A172 (cell line): ENCODE data around the gene MARCHF4. TPM values are rescaled to one million over a fixed set of nuclear protein-coding genes. Genes with fewer than 3 reads are reported as not detected.
"Not testable (repeated sequence)": the region's sequence is repeated elsewhere in the genome, so short reads cannot be mapped to it uniquely, and the experiment has no call there.

ENCODE experiments used
- DNase-seq: peaks from one replicate; pipeline ENCODE4 v3.0.0-alpha.2; 2015; ENCODE audit warnings: low spot score
- total RNA-seq: library from RNA; depleted of rRNA; stranded (reverse); fragments of >200 nt; shearing (Covaris generic); gene quantifications from 2 replicates; pipeline ENCODE4 v1.2.3, GENCODE V29; 2014

MARCHF4 gene
- total RNA-seq, 1 experiment from 2014 or later, result 6.9 TPM

DNA sequence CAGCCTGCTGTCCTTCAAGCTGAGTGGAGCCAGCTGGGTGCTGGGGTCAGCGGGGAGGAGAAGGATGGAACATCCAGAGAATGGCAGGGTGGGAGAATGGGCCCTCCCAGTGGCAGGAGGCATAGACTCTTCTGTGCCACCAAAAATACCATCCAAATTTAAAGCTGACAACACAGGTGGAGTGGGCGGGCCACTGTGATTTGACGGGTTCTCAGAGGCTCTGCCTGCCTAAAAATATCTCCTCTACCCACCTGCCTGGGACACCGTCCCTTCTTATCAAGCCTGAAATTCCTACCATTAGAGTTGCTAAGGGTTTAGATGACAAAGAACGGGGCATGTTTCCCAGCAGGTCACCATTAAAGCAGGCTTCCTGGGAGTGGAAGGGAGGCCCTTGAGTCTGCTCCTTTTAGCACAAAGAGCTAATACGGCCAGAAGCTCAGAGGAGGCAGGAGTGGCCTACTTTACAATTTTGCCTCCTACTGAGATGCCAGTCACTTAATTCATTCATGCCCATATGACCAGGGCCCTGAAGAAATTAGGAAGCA is 19.8 kb upstream of the MARCHF4 start:
- no peak for DNase-seq

GRCh38 chr2:216391401-216391800 is 19.1 kb upstream of the MARCHF4 start:
- peak; percentile 76 for DNase-seq

GRCh38 chr2:216389570-216389969 is 17.3 kb upstream of the MARCHF4 start:
- DNase-seq, result no peak

- no peak for DNase-seq
Observed at GRCh38 chr2:216388046-216388884, 16.0 kb upstream of the MARCHF4 start.

- no peak for DNase-seq
Observed at GRCh38 chr2:216387262-216387661, 15.0 kb upstream of the MARCHF4 start.

DNA sequence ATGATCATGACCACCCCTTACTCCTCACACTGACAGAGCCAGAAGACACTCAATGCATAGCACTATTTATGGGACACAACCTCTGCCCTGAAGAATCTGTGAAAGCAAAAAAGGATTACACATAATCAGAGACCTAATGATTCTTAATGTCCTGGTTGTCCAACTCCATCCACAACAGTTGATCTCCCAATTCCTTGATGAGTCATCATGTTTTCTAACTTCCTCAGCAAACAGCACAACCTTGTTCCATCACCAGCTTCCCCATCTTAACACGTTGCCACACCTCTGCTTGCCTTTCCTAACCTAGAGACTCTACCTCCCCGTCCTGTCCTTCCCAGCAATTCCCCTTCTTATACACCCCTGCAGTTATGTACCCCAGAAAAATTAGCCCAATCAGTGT is 13.2 kb upstream of the MARCHF4 start:
- DNase-seq, result no peak

- DNase-seq, result not testable (repeated sequence)
Observed at GRCh38 chr2:216384409-216384808, 12.1 kb upstream of the MARCHF4 start.

- no peak for DNase-seq
Observed at GRCh38 chr2:216379977-216380376, 7.7 kb upstream of the MARCHF4 start.

GRCh38 chr2:216375286-216375685 is 3.0 kb upstream of the MARCHF4 start:
- no peak for DNase-seq

DNA sequence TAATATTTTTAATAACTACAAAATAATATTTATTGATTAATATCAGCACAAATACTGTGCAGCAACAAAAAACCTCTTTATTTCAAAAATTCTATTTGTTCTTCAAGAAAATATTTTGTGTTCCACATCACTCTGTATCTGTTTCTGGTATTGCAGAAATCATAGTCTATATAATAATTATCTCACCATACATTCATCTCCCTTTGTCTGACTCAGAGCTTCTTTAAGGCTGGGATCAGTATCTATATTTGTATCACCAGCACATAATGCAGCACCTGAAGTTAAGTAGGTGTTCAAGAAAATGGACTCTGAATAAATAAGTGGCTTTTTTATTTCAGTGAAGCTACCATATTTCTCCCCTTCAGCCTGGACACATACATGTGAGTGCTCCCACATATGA is 1.6 kb upstream of the MARCHF4 start:
- DNase-seq, result no peak

DNA sequence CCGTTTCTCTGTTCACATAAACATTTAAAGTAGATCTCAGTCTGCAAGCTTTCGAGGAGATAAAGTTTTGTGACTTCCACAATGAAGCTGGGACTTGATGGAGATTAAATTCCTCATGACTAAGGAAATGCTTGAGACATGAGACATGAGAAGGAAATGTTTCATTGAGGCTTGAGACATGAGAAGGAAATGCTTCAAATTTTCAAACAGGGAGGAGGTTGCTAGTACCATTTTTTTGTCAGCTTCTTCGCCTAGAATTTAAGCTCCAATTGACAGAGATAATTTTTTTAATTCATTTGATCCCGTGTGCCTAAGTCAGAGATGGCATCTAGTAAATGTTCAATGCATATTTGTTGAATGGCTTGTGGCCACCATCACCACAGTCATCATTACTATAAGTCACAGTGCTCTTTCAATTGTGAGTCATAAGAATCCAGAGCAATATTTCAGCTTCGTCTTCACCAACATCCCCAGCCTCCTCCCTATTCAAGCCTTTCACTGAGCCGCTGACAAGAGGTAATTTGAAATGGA is 543 bp upstream of the MARCHF4 start:
- DNase-seq, result peak; percentile 88

- DNase-seq, result no peak
Observed at GRCh38 chr2:216370961-216371712, 1.1 kb downstream of the MARCHF4 start.

DNA sequence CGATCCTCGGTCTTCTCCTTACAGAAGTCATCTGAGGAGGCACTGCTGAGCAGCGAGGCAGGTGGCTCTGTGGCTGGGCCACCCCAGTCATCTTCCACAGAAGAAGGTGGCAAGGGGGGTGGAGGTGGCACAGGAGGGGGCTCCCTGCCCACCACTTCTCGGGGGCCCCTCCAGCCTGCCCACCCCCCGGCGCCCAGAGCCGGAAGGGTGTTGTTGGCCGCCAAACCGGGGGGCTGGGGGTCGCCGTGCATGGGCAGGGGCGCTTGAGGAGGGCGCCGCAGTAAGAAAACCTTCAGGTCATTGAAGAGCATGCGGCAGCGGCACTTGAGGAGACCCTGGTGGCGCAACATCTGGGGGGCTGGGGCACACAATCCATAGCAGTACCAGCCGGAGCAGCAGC is 2.5 kb downstream of the MARCHF4 start:
- no peak for DNase-seq

DNA sequence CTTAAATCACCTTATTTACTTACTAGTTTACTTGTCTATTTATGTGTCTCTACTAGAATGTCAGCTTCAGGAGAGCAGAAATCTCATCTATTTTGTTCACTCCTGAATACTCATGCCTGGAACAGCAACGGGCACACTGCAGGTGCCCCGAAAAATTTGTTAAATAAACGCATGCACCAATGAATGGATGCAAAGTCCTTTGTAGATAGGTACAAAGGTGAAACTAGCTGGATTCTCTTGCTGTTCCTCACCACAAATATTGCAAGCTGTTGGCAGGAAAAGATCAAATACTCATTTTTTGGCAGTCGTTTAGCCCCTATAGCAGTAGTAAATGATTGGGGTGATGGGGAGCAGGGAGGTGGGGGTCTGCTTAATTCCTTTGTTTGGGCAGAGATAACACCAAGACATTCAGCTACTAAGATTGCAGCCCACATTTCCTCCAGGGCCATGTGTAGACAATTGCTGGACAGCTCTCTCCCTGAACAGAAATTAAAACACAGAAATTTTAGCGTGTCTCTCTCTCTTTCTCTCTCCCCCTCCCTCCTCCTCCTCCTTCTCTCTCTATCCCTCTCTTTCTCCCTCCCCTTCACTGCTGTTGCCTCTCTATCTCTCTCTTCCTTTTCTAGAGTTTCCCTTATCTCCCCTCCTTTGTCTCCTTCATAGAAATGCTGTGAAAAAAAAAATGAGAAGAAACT is 5.4 kb downstream of the MARCHF4 start:
- no peak for DNase-seq

DNA sequence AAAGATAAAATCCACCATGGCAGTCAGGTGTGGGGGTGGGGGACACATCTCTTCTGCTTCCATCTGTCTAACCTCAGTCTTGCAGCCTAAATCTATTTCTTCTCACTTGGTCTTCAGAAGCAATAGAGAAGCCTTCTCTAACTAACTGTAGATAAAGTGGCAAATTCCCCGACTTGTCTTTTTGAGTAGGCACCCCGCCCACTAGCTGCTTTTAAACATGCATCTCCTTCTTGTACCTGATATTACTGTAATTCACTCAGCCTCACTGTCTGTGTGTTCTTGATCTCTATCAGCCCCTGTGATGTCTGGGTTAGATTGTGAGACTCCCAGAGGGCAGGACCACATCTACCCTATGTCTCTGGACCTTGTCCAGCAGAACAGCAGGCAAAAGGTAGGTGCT is 6.8 kb downstream of the MARCHF4 start:
- DNase-seq, result no peak

GRCh38 chr2:216363221-216363620 is 9.1 kb downstream of the MARCHF4 start:
- DNase-seq, result no peak

DNA sequence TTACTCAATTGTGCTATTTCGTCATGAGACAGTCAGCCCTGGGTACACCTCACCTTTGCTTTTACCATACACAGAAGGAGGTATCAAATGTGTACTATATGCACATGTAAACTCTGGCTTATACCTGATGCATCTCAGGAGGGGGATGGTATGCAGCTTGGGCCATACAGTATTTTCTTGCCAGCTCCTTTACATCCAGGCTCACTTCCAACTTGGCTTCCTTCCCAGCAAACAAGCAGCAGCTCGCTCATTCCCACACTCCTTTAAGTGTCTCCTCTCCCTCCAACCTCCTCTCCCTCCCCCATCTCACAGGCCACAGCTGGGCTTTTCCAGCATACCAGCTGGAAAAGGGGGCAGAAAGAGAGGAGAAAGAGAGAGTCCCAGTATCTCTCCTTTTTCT is 9.6 kb downstream of the MARCHF4 start:
- peak; percentile 54 for DNase-seq

DNA sequence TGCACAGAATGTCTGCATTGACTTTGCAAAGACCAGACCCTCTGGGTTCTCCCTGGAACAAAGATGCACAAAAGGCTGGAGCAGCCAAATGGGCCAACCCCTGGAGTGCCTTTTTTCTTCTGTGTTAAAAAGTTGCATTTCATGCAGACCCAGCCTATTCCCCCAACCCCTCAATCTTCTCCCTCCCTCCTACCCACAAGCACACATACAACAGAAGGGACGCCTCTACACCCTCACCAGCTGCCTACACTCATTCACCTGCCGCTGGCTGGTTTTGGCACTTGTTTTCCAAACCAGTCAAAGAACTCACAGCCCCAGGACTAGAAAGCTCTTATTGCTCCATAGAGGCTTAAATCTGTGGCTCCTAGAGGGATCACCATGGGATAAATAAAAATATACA is 16.6 kb downstream of the MARCHF4 start:
- DNase-seq, result no peak

DNA sequence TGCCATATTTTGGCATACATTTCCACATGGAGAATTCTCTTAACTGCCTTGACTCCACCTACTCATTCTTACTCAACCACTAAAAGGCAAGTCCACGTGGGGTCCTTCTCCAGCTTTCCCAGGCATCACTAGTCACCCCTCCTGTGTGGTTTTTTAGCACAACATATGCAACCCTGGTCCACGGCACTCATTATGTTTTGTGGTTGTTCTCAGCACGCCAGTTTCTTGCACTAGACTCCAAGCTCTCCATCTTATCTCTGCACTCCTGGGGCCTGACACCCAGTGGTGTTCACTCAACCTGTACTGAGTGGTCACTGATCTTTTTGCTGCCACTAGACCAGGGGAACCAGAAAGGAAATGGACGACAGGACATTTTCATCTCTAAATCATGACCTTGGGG is 18.0 kb downstream of the MARCHF4 start:
- DNase-seq, result no peak

DNA sequence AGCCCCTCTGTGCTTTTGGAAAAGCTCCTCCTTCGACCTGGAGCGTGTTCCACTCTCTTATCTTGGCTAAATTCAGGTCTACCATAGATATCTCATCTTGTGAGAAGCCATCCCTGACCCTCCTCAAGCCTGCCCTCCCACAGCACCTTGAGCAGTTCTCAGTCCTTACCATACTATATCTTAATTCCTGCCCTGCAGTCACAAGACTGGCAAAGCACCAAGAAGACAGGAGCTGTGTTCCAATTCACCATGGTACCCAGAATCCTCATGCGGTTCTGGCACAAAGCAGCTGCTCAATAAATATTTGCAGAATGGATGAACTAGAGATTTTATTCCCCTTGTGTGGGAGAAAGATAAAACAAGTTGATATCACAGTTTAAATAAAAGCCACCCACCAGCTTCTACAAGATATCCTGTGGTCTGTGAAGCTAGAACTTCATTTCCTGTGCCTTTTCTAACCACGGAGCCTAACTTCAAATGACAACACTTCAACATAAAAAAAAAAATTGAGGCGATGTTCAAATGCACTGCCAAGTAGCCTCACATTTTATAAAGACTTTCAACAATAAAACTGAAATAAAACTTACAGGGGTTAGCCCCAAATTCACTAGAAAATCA is 19.5 kb downstream of the MARCHF4 start:
- no peak for DNase-seq

DNA sequence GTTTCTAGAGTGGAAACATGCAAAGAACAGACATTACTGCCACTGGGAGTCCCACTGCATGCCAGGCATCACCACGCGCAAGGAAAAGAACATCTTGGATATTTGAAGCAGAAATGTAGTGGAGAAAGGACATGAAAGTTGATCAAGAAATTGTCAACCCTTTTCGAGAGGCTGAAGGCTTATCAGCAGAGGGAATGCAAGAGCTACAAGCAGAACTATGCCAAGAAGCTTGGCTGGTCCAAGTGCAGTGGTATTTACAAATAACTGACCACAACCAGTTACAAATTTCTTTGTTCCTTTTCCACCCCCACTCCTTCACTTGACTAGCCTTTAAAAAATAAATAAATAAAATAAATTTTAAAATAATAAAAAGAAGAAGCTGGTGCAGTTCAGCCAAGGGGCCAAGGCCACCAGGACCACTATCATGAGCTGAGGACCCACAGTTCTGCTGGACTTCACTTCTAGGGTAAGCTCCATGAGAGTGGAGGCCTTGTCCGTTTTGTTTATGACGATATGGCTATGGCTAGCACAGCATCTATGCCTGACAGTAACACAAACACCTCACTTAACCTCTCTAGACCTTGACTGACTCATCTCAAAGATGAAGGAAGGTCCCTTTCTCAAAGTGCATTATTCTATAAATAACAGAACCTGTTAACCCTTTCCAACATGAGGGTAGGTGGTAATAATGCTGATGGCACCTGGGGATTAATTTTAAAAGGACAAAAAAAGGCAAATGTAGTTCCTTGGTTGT is 20.9 kb downstream of the MARCHF4 start:
- DNase-seq, result no peak
